NCI-H510A treated with DMSO at 0.1 percent for 48 hours (cell line): Measurements from ENCODE around the gene MSLN.
A peak's percentile ranks its signal among the peaks of the same experiment; 100 is the strongest.
"Not testable (repeated sequence)": the region's sequence is repeated elsewhere in the genome, so short reads cannot be mapped to it uniquely, and the experiment has no call there.

ENCODE experiments used
- DNase-seq: peaks from one replicate; lab custom pipeline; 2025; lab: John Stamatoyannopoulos, UW

Gene MSLN

DNA sequence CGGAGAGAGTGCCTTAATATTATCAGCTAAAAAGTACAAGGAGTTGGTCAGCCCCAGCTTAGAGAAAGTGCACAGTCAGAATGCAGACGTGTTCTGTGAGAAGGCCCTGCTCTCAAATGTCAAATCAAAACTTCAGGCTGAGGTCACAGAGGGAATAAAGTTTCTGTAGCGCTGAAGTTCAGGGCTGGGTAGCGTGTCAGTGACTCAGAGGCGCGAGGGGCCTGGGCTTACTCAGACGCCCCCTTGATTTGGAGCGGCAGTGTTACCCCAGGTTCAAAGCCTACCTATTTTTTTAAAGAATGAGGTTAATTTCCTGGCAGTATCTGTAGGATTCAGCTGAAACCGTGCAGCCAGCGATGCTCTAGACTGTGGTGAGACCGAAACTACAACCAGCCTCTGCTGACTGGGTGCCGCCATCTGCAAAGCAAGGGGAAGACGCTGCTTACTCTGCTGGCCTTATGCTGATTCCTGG, 24.5 kb upstream of the MSLN start:
- DNase-seq, result no peak

- no peak for DNase-seq
Measured at GRCh38 chr16:736936-737481, 23.5 kb upstream of the MSLN start.

- DNase-seq, result no peak
Measured at GRCh38 chr16:739560-740458, 20.7 kb upstream of the MSLN start.

DNA sequence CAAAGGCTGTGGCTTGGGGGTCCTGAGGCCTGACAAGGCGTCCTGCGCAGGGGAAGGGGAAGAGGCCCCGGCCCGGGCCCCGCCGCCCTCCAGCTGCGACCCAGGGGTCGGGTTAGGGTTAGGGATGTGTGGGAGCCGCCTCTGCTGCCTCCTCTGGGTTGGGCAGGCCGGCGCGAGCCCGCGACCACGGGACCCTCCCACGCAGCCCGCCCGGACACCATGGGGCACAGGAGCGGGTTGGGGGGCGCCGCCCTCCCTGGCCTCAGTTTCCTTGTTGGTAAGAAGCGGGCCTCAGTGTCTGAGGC, 20.1 kb upstream of the MSLN start:
- DNase-seq, result no peak

GRCh38 chr16:740764-741505, 19.6 kb upstream of the MSLN start, which contains the start of gene CIAO3:
Gene CIAO3 (minus strand): TSS chr16:740997. CDS start chr16:740985, 12 bp downstream.
- peak; percentile 45 for DNase-seq

DNA sequence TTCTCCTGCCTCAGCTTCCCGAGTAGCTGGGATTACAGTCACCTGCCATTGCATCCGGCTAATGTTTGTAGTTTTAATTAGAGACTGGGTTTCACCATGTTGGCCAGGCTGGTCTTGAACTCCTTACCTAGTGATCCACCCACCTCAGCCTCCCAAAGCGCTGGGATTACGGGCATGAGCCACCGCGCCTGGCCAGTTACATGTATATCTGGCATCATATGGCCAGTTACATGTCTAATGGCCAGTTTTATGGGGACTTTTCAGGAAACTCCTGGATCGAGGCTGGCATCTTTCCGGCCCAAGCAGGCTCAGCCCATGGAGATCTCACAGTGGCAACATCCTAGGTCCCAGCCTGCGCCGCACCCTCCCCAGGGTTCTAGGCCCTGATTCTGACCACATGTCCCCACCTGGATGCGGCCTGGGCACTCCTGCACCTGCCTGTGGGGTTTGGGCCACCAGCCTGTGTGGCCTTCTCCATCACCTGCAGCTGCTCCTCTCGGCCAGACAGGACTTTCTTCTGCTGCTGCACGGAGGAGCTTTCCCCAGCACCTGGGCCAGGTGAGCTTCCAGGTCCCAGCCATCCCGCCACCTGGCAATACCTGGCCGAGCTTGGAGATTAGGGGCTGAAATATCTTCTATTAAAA, 18.4 kb upstream of the MSLN start:
- no peak for DNase-seq

DNA sequence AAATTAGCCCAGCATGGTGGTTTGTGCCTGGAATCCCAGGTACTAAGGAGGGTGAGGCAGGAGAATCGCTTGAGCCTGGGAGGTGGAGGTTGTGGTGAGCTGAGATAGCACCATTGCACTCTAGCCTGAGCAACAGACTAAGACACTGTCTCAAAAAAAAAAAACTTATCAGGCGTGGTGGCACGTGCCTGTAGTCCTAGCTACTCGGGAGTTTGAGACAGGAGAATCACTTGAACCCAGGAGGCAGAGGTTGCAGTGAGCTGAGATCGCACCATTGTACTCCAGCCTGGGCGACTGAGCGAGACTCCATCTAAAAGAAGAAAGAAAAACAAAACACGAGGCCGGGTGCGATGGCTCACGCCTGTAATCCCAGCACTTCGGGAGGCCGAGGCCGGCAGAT, 17.6 kb upstream of the MSLN start:
- not testable (repeated sequence) for DNase-seq

DNA sequence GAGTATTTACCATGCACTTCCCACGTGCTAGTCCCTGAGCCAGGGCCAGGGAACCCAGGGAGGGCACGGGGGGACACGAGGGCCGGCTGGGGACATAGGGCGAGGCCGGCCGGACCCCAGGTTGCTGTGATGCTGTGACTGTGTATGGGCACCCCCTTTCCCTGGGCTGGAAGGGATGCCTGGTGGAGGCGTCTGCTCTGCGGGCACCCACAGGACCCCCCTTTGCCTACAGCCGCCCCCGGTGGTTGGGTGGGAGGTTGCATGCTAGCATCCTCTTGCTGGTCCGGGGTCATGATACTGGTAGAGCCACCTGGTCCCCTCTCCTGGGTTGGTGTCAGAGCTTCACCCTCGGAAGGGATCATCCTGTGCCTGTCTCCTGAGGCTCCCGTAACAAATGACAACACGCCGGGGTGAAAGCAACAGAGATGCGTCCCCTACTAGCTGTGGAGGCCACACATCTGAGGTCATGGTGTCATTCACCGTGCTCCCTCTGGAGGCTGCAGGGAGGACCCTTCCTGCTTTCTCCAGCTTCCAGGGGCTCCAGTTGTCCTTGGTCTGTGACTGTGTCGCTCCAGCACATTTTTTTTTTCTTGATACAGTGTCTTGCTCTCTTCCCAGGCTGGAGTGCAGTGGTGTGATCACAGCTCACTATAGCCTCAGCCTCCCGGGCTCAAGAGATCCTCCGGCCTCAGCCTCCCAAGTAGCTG, 16.6 kb upstream of the MSLN start:
- no peak for DNase-seq

DNA sequence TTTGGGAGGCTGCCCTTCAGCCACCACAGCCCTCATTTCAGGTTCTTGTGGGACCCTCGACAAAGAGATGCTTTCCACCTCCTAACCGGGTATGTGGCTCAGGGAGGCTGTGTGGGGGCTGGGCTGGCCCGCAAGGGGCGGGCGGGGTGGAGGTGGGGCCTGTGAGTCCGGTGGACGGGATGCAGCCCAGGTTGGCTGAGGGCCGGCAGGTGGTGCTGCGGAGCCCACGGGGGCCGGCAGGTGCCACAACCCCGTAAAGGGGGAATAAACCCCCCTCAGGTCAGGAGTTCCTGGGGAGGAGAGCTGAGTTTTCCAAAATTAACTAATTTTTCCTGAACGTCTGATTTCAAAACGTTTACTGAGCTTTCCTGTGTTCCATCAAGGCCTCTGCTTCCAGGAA, 14.8 kb upstream of the MSLN start:
- DNase-seq, result peak; percentile 6

DNA sequence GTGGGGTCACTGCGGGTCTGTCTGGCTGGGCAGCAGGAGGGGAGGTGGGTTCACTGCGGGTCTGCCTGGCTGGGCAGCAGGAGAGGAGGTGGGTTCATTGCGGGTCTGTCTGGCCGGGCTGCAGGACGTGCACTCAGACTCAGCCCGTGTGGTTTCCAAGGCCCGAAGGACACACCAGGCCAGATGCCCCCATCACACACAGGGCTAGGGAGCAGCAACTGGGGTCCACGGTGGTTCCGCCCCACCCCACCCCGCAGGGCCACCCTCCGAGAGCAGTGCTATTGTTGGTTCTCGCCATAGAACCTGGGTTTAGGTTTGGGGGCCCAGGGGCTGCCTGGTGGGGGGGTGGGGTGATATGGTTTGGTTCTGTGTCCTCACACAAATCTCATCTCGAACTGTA, 13.9 kb upstream of the MSLN start:
- no peak for DNase-seq

- DNase-seq, result no peak
Measured at GRCh38 chr16:747978-748746, 12.4 kb upstream of the MSLN start.

DNA sequence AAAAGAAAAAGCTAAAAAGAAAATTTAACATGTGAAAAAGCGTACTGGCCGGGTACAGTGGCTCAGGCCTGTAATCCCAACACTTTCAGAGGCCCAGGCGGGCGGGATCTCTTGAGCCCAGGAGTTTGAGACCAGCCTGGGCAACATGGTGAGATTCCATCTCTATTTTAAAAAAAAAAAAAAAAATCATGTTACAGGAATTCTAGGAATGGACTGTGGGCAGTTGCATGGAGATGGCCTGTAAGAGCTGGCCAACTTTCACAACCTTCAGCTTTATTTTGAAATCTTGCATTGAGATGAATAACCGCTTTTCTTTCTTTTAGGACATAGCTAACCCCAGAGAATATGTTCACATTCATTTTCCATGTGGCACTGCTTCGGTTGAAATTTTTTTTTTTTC, 11.5 kb upstream of the MSLN start:
- DNase-seq, result no peak

DNA sequence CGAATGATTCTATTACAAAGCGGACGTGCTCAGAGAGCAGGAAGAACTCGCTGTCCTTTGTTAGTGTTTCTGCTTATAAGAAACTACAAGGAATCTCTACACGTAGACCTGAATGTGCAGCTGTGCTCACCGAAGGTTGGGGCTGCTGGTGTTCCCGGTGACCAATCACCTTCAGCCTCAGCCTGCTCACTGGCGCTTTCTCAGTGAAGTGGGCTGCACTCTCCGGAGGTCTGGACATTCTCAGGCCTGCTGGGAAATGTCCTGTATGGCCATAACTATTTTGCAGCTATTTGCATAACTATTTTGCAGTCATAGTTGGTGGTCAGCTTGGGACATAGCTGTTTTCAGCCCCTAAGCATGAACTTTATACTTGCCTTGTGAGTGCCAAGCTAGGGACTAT, 10.0 kb upstream of the MSLN start:
- no peak for DNase-seq

GRCh38 chr16:751152-752006, 9.2 kb upstream of the MSLN start:
- DNase-seq, result no peak

GRCh38 chr16:752007-752312, 8.6 kb upstream of the MSLN start:
- DNase-seq, result no peak

GRCh38 chr16:754121-754607, 6.4 kb upstream of the MSLN start:
- not testable (repeated sequence) for DNase-seq

GRCh38 chr16:754656-755055, 5.9 kb upstream of the MSLN start:
- DNase-seq, result no peak

DNA sequence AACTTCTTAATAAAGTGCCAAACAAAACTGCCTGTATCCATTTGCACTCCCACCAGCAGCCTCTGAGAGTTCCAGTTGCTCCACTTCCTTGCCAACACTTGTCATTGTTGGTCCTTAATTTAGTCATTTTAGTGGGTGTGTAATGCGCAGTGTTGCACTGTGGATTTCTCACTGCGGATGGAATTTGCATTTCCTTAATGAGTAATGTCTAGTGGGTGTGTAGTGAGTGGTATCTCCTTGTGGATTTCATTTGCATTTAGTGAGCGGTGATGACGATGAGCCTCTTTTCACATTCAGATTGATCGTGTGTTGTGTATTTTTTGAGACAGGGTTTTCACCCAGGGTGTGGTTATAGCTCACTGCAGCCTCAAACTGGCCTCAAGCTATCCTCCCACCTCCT, 4.1 kb upstream of the MSLN start:
- DNase-seq, result no peak

DNA sequence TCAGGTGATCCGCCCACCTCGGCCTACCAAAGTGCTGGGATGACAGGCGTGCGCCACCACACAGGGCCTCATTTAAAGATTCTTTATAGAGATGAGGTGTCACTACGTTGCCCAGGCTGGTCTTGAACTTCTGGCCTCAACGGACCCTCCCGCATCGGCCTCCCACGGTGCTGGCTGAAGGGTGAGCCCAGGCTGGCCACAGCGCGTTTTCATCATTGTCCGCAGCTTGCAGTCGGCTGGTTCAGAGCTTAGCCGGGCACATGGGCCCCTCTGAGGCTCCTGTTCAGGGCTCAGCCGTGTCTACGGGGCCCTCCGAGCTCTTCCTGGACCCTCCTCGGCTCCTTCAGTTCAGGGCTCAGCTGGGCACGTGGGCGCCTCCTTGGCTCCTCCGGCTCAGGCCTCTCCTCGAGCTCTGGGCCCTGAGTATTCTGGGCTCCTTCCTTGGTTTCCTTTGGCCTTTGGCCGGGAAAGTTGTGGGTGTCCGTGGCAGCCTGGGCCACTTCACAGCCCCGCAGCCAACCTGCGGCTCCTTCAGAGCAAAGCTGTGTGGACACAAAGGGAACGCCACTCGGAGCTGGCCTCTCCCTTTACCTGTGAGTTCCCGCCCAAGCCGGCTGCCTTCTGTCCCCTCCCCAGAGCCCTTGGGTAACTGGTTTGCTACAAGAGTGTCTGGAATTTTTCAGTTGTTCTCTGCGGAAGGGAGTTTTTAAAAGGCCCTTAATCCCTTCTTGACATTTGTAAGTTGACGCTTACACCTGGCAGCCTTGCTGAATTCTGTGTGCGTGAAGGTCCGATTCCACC, 1.2 kb upstream of the MSLN start:
- no peak for DNase-seq
